GDM1 (cell line): ENCODE data around the gene SUGP1.

Experiments
- DNase-seq: peaks from one replicate; lab custom pipeline; 2025; lab: John Stamatoyannopoulos, UW

The SUGP1 gene

GRCh38 chr19:19341026-19341425, 20.7 kb upstream of the SUGP1 start:
- DNase-seq: no peak

GRCh38 chr19:19338082-19338481, 17.8 kb upstream of the SUGP1 start:
- DNase-seq: no peak

GRCh38 chr19:19337120-19337519, 16.8 kb upstream of the SUGP1 start:
- no peak for DNase-seq

- no peak for DNase-seq
These were observed 16.3 kb upstream of the SUGP1 start for GRCh38 chr19:19336597-19336996.

- DNase-seq: no peak
These were observed 15.3 kb upstream of the SUGP1 start for GRCh38 chr19:19335408-19336158.

GRCh38 chr19:19334989-19335344, 14.7 kb upstream of the SUGP1 start:
- no peak for DNase-seq

- no peak for DNase-seq
These were observed 14.0 kb upstream of the SUGP1 start for GRCh38 chr19:19334063-19334988.

- DNase-seq: no peak
These were observed 8.8 kb upstream of the SUGP1 start for GRCh38 chr19:19329126-19329525.

GRCh38 chr19:19327672-19328071, 7.4 kb upstream of the SUGP1 start:
- DNase-seq: no peak

- DNase-seq: no peak
These were observed 3.9 kb upstream of the SUGP1 start for GRCh38 chr19:19324059-19324770.

- no peak for DNase-seq
These were observed 850 bp upstream of the SUGP1 start for GRCh38 chr19:19321141-19321577.

- no peak for DNase-seq
These were observed 463 bp downstream of the SUGP1 start for GRCh38 chr19:19319732-19320360.

GRCh38 chr19:19316082-19316481, 4.2 kb downstream of the SUGP1 start:
- DNase-seq: no peak

GRCh38 chr19:19315444-19315843, 4.9 kb downstream of the SUGP1 start:
- no peak for DNase-seq

GRCh38 chr19:19308373-19308772, 11.9 kb downstream of the SUGP1 start:
- no peak for DNase-seq

- no peak for DNase-seq
These were observed 14.1 kb downstream of the SUGP1 start for GRCh38 chr19:19306191-19306590.

GRCh38 chr19:19305696-19306095, 14.6 kb downstream of the SUGP1 start:
- DNase-seq: no peak

GRCh38 chr19:19305066-19305465, 15.2 kb downstream of the SUGP1 start:
- DNase-seq: no peak

GRCh38 chr19:19304186-19304965, 15.9 kb downstream of the SUGP1 start:
- DNase-seq: no peak

GRCh38 chr19:19303411-19303810, 16.9 kb downstream of the SUGP1 start:
- DNase-seq: no peak

- DNase-seq: no peak
These were observed 19.7 kb downstream of the SUGP1 start for GRCh38 chr19:19300613-19301012.
